ENCODE results near the gene TAF1C.
"Not testable (repeated sequence)": the region's sequence is repeated elsewhere in the genome, so short reads cannot be mapped to it uniquely, and the experiment has no call there.

Gene TAF1C

DNA sequence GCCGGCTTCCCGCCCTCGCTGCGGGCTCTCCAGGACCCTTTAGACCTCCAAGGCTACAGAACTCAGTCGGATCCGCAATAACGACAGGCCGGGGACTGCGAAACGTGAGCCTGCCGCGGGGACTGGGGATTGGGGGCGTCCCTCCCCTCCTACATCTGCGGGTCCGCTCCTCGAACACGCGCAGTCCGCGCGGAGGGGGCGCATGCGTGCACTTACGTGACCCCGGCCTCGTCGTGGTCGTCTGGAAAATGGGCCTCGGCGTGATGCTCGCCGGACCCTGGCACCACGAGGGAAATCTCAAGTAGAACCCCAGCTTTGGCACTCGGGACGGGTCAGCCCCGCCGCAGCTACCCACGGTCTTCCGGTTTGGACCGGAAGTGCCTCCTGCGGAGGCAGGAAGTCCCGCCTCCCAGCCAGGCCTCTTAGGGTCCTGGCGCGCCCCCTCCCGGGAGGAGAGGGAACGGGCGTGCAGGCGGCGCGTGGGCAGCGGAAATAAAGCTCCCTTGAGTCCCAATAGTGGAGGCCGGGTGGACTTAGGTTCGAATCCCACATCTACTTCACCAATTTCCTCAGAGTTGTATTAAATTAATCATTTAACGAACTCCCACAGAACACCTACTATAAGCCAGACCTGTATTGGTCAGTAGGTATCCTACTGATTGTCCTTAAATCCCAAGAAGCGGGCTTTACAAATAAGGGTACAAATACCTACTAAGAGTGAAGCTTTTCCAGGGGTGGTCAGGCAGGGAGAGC, at the start of gene TAF1C:
Gene TAF1C, minus strand, starts transcription at position 373 of the 753 bp plus-strand sequence. CDS start 2,069 bp downstream, outside the sequence.
- peak; percentile 90 to 92 for DNase-seq

GRCh38 chr16:84234321-84235241, 47.7 kb upstream of the TAF1C start:
- no peak for DNase-seq

DNA sequence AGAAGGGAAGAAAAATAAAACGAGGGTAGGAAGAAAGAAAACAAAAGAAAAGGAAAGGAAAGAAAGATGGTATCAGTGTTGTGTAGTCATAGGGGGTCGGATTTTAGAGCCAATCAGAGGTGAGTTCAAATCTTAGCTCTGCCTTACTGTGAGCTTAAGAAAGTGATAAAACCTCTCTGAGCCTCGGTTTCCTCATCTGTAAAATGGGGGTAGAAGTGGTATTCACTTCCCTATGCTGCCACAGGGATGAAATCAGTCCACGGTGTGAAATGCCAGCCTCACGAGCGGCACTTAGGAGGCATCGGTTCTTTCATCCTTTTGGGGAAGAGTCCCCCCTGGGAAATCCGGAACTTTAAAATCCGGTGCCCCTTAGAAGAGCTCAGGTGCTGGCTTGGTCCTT, 46.9 kb upstream of the TAF1C start:
- DNase-seq: no peak

DNA sequence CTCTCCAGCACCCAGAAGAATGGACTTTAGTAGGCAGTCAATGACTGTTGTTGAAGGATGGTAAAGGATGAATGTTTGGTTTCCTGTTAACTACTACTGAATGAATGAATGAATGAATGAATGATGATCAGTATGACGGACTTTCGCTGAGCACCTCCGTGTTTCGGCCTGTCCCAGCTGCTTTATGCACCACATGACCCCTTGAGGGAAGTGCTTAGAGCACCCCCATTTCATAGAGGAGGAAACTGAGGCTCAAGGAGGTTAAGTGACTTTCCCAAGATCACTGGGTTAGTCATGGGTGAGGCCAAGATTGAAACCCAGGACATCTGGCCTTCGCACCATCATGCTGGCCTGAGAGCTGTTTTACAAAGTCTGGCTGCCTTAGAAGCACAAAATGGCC, 46.1 kb upstream of the TAF1C start:
- no peak for DNase-seq

- DNase-seq: no peak
Measured at GRCh38 chr16:84232060-84232459, 45.2 kb upstream of the TAF1C start.

DNA sequence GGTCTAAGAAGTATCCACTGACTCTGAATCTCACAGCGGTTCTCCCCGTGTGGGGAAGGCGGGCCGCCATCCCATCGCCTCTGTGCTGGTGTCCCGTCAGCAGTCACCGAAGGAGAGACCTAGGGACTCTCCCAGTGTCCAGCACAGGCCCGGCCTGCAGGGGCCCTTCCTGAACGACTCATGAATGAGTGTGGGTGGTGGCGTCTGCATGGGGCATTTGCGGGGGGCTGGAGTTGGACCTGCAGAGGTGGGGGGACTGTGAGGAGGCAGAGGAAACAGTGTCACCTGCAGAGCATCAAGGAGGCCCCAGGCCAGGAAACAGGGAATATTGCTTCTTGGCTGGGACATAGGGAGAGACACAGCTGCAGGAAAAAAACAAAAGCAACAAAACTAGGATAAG, 42.6 kb upstream of the TAF1C start:
- no peak for DNase-seq

- DNase-seq: no peak
Measured at GRCh38 chr16:84228256-84228838, 41.5 kb upstream of the TAF1C start.

- DNase-seq: no peak
Measured at GRCh38 chr16:84227548-84227947, 40.7 kb upstream of the TAF1C start.

DNA sequence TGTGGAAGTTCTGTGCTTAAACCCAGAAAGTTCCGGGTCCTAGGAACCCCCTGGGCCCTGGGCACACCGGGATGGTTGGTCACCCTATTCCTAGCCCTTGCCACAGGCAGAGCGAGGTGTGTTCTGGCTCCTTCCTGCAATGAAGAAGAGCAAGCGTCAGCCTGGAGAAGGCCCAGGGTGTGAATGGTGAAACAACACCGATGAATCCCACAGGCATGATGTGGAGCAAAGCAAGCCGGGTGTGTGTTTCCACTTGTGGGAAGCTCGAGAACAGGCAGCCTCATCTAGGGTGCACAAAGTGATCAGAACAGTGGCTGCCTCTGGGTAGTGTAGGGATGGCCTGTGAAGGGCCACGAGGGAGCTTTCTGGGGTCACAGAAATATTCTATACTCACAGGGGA, 39.2 kb upstream of the TAF1C start:
- no peak for DNase-seq

DNA sequence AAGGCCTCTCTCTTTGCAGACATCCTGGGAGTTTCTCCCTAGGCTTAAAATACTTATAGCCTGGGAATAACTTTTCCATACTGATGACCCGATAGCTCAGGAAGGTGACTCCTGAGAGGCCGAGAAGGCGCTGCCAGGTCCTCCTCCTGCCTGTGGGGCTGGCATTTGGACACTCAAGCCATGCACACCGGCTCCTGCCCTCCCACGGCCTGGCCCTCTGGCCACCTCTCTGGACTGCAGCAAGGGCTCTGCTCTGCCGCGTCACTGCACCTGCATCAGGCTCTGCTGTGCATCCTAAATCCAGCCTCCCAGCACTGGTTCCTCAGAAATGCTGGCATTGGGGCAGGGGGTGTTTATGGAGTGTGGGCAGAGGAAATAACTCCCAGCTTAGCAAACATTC, 38.7 kb upstream of the TAF1C start:
- no peak for DNase-seq

GRCh38 chr16:84225126-84225525, 38.3 kb upstream of the TAF1C start:
- no peak for DNase-seq

DNA sequence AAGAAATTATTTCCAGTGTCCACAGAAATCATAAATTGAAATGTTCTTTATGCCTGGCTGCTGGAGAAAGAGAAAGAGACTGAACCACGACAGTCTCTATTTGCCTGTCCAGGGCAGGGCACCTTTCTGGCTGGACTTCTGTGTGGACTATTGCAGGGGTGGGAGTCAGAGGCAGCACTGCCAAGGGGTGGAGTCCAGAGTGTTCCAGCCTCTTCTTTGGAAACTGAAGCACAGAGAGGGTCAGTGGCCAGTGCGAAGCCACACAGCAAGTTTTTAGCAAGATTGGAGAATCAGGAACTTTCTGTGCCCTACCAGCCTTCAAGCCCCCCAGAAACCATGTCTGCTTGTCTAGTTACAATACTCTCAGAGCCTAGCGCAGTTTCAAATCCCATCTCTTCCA, 37.7 kb upstream of the TAF1C start:
- DNase-seq: no peak

DNA sequence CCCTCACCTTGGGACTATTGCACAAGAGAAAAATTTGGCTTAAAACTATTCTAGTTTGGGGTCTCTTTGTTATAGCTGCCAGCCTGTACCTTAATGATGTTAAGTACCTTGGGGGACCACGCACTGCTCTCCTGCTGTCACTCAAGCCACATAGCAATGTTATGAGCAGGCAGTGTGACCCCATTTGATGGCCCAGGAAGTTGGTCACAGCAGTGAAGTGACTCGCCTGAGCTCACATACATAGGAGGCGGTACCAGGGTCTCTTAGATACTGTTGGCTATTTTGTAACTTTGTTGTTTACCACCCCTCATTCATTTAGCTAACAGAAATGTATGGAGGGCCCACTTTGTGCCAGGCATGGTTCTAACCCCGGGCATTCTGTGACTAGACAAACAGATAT, 36.6 kb upstream of the TAF1C start:
- no peak for DNase-seq

- no peak for DNase-seq
Measured at GRCh38 chr16:84220851-84221250, 34.0 kb upstream of the TAF1C start.

GRCh38 chr16:84218956-84219355, 32.1 kb upstream of the TAF1C start:
- no peak for DNase-seq

DNA sequence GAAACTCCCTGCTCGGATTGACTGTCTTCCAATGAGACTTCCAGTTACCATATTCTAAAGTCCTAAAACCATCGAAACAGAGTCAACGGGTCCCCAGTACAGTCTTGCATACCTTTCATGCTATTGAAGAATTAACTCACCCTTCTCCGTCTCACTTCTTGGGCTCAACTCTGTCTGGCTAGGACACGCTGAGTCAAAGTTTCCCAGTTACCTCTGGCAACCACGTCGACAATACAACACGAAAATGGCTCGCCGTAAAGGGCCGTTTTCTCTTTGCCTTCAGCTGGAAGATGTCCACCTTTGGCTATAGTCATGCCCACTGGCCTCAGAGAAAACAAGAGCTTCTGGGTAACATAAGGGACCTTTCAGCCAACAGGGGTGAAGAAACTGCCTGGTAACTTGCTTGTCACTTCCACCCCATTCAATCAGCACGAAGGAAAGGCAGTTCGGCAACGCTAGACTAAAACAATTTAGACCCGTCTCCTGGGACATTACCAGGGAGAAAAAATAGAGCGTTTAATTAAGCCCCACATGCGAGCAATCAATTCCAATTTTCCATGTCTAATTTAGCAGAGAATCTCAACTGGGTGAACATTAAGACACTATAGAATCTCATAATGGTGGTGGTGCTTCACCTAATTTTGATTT, 31.4 kb upstream of the TAF1C start:
- DNase-seq: no peak

GRCh38 chr16:84216144-84216543, 29.3 kb upstream of the TAF1C start:
- DNase-seq: not testable (repeated sequence)

GRCh38 chr16:84215531-84215930, 28.7 kb upstream of the TAF1C start:
- no peak for DNase-seq

DNA sequence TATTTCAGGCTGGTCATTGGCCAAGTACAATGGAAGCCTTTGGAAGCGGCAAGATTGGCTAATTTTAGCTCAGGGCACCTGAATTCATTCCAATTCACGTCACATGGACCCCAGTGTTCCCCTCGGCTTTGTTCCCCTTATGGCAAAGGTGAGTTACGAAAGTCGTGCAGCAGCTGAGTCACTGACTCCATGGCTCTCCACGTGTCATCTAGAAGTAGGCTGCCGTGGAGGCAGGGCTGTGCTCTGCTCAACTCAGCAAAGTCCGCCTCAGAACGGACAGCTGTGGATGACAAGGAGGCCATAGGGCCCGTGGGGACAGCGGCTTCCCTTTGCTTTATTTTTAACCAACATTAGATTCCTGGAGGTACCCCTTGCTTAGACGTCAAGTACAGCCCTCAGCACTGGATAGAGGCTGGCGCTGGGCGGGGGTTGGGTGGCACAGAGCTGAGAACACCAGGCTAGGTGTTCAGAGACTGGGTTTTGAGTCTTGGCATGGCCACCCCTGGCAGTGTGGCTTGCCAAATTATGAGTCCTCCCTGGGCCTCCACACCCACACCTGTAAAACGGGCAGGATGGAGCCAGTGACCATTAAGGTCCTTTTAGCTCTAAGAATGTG, 27.7 kb upstream of the TAF1C start:
- no peak for DNase-seq

DNA sequence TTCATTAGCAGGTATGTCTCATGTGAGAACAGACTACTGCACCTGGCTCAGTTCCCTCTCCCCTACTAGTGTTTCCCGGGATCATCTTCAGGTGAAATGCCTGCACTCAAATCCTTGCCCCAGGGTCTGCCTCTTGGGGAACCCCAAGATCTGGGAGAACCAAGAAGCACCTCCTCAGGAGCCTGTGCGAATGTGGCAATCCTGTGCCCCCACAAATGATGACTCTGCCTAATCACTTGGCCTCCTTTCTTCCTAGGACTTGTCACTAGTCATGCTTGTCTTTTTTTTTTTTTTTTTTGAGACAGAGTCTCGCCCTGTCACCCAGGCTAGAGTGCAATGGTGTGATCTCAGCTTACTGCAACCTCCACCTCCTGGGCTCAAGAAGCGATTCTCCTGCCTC, 25.8 kb upstream of the TAF1C start:
- DNase-seq: no peak

- DNase-seq: no peak
Measured at GRCh38 chr16:84212154-84212553, 25.3 kb upstream of the TAF1C start.

DNA sequence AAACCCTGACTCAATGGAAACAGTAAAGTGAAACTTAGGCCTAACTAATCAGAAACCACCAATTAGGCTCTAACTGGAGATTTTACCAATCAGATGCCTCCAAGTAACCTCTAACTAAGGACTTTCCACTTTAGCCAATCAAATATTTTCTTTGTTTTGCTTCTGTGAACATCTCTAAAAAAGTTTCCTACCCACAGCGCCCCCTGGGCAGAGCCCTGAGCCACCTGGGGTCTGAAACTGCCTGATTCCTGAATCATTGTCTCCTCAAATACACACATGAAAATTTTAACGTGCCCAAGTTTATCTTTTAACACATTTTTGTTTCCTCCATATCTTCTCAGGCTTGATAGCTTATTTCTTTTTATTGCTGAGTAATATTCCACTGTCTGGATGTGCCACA, 23.1 kb upstream of the TAF1C start:
- no peak for DNase-seq

GRCh38 chr16:84207879-84208278, 21.0 kb upstream of the TAF1C start:
- no peak for DNase-seq
